ENCODE data around the gene CACNB2. TPM values are rescaled to one million over a fixed set of nuclear protein-coding genes. Genes with fewer than 3 reads are reported as not detected.
A peak's percentile ranks its signal among the peaks of the same experiment; 100 is the strongest.

Gene CACNB2
- total and polyA plus RNA-seq, 8 donors: 4.9 to 11.1 (median 7.3) TPM

DNA sequence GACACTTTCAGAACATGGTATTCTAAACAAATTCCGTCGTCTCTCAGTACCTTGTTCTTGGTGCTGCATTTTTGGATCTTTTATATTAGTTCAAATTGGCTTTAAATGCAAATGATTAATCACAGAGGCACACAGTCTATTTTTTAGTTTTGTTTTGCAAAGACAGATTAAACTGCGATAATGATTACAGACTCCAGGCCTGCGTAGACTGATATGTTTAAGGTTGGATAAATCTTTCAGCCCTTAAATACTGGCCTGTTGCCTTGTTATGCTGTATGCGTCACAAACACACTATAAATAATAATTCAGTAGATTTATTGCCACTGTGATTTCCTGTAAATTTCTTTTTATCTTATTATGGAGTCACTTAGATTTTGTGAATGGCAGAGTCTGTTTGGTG, 19.3 kb downstream of the CACNB2 start:
- FAIRE-seq: peak; percentile 87
- no peaks in the 10 kb centered on the region for H3K9me3 ChIP-seq
- no peak for ATAC-seq
- H3K27me3 ChIP-seq: no peaks in the 10 kb centered on the region
- H3K4me1 ChIP-seq: peaks cover 9 to 25% (median 10%) of the 10 kb centered on the region in 3 donors
- no peak overlapping the region for H3K27ac ChIP-seq
- WGBS, 2 donors: 83 to 88% methylated on average over 5 of the region's 5 CpGs
- H3K36me3 ChIP-seq: no peaks in the 10 kb centered on the region
- TF ChIP-seq, protein P1, sequence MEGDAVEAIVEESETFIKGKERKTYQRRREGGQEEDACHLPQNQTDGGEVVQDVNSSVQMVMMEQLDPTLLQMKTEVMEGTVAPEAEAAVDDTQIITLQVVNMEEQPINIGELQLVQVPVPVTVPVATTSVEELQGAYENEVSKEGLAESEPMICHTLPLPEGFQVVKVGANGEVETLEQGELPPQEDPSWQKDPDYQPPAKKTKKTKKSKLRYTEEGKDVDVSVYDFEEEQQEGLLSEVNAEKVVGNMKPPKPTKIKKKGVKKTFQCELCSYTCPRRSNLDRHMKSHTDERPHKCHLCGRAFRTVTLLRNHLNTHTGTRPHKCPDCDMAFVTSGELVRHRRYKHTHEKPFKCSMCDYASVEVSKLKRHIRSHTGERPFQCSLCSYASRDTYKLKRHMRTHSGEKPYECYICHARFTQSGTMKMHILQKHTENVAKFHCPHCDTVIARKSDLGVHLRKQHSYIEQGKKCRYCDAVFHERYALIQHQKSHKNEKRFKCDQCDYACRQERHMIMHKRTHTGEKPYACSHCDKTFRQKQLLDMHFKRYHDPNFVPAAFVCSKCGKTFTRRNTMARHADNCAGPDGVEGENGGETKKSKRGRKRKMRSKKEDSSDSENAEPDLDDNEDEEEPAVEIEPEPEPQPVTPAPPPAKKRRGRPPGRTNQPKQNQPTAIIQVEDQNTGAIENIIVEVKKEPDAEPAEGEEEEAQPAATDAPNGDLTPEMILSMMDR (IDR thresholded peaks at IDR 0.05): no peak
- intact Hi-C loops (cut with DNase I): no loop called here
- H3K4me3 ChIP-seq: no peak overlapping the region
- no peak for DNase-seq

- intact Hi-C loops (cut with DNase I): no loop called here
- TF ChIP-seq, protein P1 (IDR thresholded peaks at IDR 0.05): no peak
- Histone ChIP-seq H3K27me3 (no peaks in the 10 kb centered on the region), H3K9me3 (no peaks in the 10 kb centered on the region), H3K4me3 (no peak overlapping the region), H3K36me3 (no peaks in the 10 kb centered on the region), H3K4me1 (peaks cover 9 to 25% (median 10%) of the 10 kb centered on the region in 3 donors), H3K27ac (peak overlapping the region in 2 of 4 donors; percentile 36 to 41)
- WGBS, 2 donors: 34% methylated on average over 7 of the region's 7 CpGs
- FAIRE-seq (no peak), DNase-seq (peak in 2 of 6 donors; percentile 23 to 31), ATAC-seq (peak; percentile 81 to 90 (median 86))
Observed at GRCh38 chr10:18162021-18162627, 21.9 kb downstream of the CACNB2 start.

DNA sequence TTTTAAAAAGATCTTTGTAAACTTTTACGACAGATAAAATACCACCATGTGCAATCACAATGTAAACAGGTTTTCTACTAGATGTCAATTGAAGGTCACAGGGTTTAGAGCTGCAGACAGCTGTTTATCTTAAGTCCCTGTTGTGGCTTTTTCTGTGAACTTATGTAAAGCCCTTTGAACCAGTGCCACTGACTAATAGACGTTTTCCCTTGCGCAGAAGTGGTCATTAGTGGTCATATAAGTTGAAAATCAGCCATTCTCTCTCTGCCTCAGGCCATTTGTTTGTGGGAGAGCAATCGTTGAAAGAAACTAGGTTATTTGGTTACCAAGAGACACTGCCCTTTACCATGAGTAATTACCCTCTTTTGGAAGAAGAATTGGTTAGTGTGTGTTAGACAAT, 23.9 kb downstream of the CACNB2 start:
- ATAC-seq (peak in 1 of 4 donors; percentile 30), DNase-seq (no peak), FAIRE-seq (no peak)
- H3K27ac ChIP-seq: no peak overlapping the region
- 29 to 31% methylated on average over 4 of the region's 4 CpGs for WGBS, 2 donors
- H3K36me3 ChIP-seq: no peaks in the 10 kb centered on the region
- H3K4me3 ChIP-seq: no peak overlapping the region
- H3K9me3 ChIP-seq: no peaks in the 10 kb centered on the region
- no peaks in the 10 kb centered on the region for H3K27me3 ChIP-seq
- intact Hi-C loops (cut with DNase I): no loop called here
- TF ChIP-seq, protein P1 (IDR thresholded peaks at IDR 0.05): no peak
- H3K4me1 ChIP-seq: peaks cover under 1 to 13% (median under 1%) of the 10 kb centered on the region in 3 donors

GRCh38 chr10:18164748-18165361, 24.6 kb downstream of the CACNB2 start:
- no peak for FAIRE-seq
- Histone ChIP-seq H3K9me3 (no peaks in the 10 kb centered on the region), H3K4me1 (peaks cover 0 to 9% (median 0%) of the 10 kb centered on the region in 3 donors), H3K27ac (no peak overlapping the region), H3K4me3 (no peak overlapping the region), H3K27me3 (no peaks in the 10 kb centered on the region), H3K36me3 (no peaks in the 10 kb centered on the region)
- intact Hi-C loops (cut with DNase I): no loop called here
- no peak for DNase-seq
- 85 to 88% methylated on average over 11 of the region's 11 CpGs for WGBS, 2 donors
- TF ChIP-seq, protein P1 (IDR thresholded peaks at IDR 0.05): no peak
- ATAC-seq: no peak

All from pancreas (tissue), 10 donors.